Astrocyte of the spinal cord (primary cell): Measurements from ENCODE around the gene FAM221A.
A peak's percentile ranks its signal among the peaks of the same experiment; 100 is the strongest.

Experiments used
- DNase-seq: peaks from one replicate; pipeline ENCODE4 v3.0.0; 2011; ENCODE audit warnings: low read depth, low spot score
- H3K4me3 ChIP-seq: 2 replicates; pipeline ENCODE4 v1.5.1; 2011; ENCODE audit warnings: low read depth, mild to moderate bottlenecking, low read length, moderate library complexity
- in situ Hi-C: cut with HindIII; loops from 2 replicates; pipeline ENCODE4 v1.10.0; 2017; ENCODE audit warnings: low sequenced_read_pairs
- TF ChIP-seq, protein P1 (sequence below): IDR thresholded peaks from 2 replicates; pipeline ENCODE4 v1.5.1; 2012; ENCODE audit warnings: low read depth, mild to moderate bottlenecking, low read length, inconsistent platforms

The FAM221A gene

DNA sequence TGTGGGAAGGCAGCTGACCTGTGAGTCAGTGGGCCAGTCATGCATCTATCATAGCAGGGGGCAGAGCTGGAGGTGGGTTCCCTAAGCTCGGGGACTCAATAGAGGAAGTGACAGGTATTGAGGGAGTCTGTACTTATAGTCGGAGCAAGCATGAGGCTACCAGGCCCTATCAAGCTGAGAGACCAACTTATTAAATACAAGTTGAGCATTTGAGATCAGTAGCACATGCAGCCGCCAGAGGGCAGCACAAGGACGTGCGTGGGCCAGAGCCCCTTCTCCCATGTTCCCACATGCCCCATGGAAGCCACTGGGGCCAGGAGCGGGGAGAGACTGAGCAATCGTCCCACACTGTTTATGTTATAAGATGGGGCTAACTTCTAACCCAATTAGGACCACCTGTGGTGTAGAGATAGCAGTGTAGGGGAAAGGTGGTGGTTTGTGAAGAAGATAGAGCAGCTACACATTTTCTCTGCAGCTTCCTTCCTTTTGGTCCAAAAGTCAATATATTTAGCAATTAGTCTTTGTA is 17.0 kb downstream of the FAM221A start:
- no peak overlapping the region for H3K4me3 ChIP-seq
- TF ChIP-seq, protein P1, sequence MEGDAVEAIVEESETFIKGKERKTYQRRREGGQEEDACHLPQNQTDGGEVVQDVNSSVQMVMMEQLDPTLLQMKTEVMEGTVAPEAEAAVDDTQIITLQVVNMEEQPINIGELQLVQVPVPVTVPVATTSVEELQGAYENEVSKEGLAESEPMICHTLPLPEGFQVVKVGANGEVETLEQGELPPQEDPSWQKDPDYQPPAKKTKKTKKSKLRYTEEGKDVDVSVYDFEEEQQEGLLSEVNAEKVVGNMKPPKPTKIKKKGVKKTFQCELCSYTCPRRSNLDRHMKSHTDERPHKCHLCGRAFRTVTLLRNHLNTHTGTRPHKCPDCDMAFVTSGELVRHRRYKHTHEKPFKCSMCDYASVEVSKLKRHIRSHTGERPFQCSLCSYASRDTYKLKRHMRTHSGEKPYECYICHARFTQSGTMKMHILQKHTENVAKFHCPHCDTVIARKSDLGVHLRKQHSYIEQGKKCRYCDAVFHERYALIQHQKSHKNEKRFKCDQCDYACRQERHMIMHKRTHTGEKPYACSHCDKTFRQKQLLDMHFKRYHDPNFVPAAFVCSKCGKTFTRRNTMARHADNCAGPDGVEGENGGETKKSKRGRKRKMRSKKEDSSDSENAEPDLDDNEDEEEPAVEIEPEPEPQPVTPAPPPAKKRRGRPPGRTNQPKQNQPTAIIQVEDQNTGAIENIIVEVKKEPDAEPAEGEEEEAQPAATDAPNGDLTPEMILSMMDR, result peak; percentile 70
- in situ Hi-C loops, result no loop called here
- peak; percentile 50 for DNase-seq

DNA sequence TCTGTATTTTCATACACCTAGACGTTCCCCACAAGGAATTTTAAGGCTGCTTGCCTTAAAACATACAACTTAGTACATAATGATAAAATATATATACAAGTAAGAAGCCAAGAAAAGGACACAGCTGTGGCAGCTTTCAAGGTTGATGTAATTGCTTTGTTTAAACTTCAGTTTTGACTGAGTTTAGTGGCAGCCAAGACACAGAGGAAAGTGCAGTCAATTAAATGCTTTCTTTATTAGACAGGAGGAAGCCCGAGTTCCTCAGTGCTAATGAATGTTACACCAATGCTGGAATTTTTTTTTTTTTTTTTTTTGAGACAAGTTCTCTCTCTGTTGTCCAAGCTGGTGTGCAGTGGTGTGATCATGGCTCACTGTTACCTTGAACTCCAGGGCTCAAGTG is 18.8 kb downstream of the FAM221A start:
- H3K4me3 ChIP-seq, result no peak overlapping the region
- no peak for DNase-seq
- in situ Hi-C loops, result no loop called here
- TF ChIP-seq, protein P1, result no peak

DNA sequence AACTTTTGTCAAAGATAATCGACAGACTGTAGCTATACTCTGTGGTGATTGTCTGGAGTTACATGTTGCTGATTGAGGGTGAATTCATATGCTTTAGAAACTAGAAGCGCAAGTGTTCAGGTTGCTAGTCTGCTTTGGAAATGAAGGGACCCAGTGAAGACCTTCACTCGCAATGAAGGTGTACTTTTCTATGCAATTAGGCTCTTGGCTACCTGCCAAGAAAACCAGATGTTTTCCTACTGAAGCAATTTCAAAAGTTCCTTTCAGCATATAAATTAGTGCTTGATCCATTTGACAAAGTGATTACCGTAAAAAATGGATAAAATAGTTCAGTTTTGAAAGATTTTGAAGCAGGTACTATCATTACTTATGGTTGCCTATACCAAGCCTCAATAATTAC is 20.0 kb downstream of the FAM221A start:
- no peak overlapping the region for H3K4me3 ChIP-seq
- no peak for DNase-seq
- TF ChIP-seq, protein P1, result no peak
- in situ Hi-C loops, result no loop called here

DNA sequence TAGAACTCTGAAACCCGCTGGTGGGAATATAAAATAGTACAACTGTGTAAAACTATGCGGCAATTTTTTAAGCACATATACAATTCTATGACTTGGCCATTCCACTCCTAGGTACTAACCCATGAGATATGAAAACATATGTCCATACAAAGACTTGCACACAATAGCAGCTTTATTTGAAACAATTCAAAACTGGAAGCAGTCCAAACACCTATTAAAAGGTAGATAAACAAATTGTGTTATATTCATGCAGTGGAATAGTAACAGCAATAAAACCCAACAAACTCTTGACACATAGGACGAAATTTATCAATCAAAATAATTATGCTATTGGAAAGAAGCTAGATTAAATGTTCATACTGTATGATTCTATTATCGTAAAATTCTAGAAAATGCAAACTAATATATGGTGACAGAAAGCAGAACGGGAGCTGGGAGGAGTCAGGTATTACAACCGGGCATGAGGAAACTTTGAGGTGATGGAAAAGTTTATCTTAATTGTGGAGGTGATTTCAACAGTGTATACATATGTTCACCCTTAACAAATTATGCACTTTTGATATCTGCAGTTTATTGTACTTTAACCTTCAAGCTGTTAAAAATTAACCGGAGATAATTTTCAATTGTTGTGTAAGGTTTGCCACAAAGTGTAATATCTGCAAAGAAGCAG is 29.2 kb downstream of the FAM221A start:
- no peak for DNase-seq
- H3K4me3 ChIP-seq, result no peak overlapping the region
- TF ChIP-seq, protein P1, result no peak
- in situ Hi-C loops, result no loop called here

DNA sequence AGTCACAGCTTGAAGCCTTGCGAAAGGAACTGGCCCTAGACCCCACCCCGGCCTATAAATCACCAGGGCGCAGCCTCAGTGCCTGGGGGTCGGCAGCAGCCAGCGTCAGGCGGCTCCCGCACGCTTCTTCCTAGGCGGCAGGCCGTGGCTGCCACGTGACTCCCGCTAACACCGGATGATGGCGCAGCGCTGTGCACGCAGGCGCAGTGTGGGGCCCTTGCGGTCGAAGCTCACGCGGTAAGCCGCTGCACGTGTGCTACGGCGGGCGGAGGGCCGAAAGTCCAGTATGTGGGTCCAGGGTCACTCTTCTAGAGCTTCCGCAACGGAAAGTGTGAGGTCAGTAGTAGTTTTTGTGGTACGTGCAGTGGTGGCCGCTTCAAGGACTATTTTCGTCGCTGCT is 30.0 kb downstream of the FAM221A start, which contains the start of gene STK31:
TSS of gene STK31 (plus strand) at position 220 of the 400 bp plus-strand sequence. CDS start at position 287, 67 bp downstream.
- TF ChIP-seq, protein P1, result no peak
- no peak within 1 kb of the TSS for H3K4me3 ChIP-seq
- DNase-seq, result no peak
- in situ Hi-C loops, result no loop called here

DNA sequence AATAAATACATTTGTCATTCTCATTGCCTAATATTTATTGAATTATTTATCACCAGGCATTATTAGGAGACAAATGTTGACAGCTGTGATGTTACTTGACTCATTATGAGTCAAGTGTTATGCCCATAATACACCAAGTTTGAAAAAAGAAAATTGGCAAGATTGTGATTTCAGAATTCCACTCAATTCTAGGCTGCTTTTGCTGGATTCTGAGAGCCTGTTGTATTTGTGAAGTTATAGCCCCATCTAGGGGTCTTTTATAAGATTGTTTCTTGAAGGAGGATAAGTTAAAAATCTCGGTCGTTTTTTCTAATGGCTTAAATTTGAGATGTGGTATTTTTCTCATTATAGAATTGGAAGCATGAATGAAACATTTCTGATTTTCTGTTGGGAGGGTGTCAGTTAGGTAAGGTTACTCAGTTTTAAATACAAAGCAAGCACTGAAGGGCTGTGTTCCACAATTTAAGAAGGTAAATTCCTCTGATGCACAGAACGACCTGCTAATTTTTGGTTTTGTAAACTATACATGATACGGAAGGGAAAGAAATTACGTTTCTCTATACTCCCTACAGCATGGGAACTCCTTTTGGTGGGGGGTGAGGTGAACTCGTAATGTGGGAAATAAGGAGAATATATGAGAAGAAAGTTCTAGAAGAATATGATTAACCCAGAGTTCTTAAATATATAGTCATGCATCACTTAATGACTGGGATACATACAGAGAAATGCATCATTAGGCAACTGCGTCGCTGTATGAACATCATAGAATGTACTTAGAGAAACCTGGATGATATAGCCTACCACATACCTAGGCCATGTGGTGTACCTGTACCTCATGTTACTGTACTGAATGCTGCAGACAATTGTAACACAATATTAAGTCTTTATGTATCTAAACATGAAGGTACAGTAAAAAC is 32.6 kb downstream of the FAM221A start:
- TF ChIP-seq, protein P1, result peak; percentile 38
- in situ Hi-C loops, result no loop called here
- DNase-seq, result peak; percentile 76
- no peak overlapping the region for H3K4me3 ChIP-seq
